Testis (tissue), 3 donors: ENCODE data around the gene FBXO48. TPM values are rescaled to one million over a fixed set of nuclear protein-coding genes. Genes with fewer than 3 reads are reported as not detected.

Source experiments
- DNase-seq: peaks from one replicate; pipeline ENCODE4 v3.0.0-alpha.2; 2019
- H3K27ac ChIP-seq, 2 donors: fragments of 200-600 bp; sonication (generic); one replicate each; pipeline ENCODE4 v1.5.1; 2019
- H3K27me3 ChIP-seq: fragments of 200-600 bp; sonication (generic); one replicate; pipeline ENCODE4 v1.5.1; 2019
- H3K36me3 ChIP-seq: fragments of 200-600 bp; sonication (generic); one replicate; pipeline ENCODE4 v1.5.1; 2017; ENCODE audit warnings: low read depth; ENCODE audit errors: missing control alignments
- H3K4me1 ChIP-seq: fragments of 200-600 bp; sonication (generic); one replicate; pipeline ENCODE4 v1.5.1; 2019
- H3K4me3 ChIP-seq, 2 donors: fragments of 200-600 bp; sonication (generic); one replicate each; pipeline ENCODE4 v1.5.1; 2017 to 2019
- H3K9me3 ChIP-seq: fragments of 200-600 bp; sonication (generic); one replicate; pipeline ENCODE4 v1.5.1; 2017
- POLR2A ChIP-seq: fragments of 450-650 bp; IDR thresholded peaks from one replicate; pipeline ENCODE4 v1.6.1; 2017; ENCODE audit warnings: antibody characterized with exemption, mild to moderate bottlenecking, moderate library complexity
- WGBS, 2 donors: methylation state at CpG; one replicate each; pipeline ENCODE4 v1.1.5; 2018; 5-methylcytosine and 5-hydroxymethylcytosine counted together
- intact Hi-C: fragments of 100-400 bp; cut with DNase I; formaldehyde crosslinking; loops from one replicate; pipeline ENCODE4 v1.15.1; 2023; ENCODE audit warnings: low total_unique reads
- polyA plus RNA-seq: library from polyadenylated mRNA; stranded (reverse); fragments of 350-450 nt; fragmentation: Illumina TruSeq; extraction: RNeasy Lipid Tissue Mini Kit (QIAGEN cat#74804); gene quantifications from one replicate; pipeline ENCODE4 v1.2.3, GENCODE V29; 2014; ENCODE audit warnings: low read depth, low replicate concordance; ENCODE audit not compliant: insufficient read depth
- total RNA-seq, 2 donors: library from RNA; depleted of rRNA; stranded (reverse); fragments of >200 nt; gene quantifications; one replicate each; pipeline ENCODE4 v1.2.3, GENCODE V29; 2016
- TF ChIP-seq, protein P1 (sequence below), 3 experiments: fragments of 450-650 bp in 2 of 3; fragments of 200-600 bp in 1 of 3; sonication (generic) in 1 of 3; IDR thresholded peaks; one replicate each; pipeline ENCODE4 v1.5.1; 2016 to 2019; ENCODE audit warnings: antibody characterized with exemption in 3 of 3, mild to moderate bottlenecking in 2 of 3, moderate library complexity in 1 of 3

The FBXO48 gene
- total and polyA plus RNA-seq, 3 donors from 2014 or later, result 1.2 to 2.4 (median 1.7) TPM

DNA sequence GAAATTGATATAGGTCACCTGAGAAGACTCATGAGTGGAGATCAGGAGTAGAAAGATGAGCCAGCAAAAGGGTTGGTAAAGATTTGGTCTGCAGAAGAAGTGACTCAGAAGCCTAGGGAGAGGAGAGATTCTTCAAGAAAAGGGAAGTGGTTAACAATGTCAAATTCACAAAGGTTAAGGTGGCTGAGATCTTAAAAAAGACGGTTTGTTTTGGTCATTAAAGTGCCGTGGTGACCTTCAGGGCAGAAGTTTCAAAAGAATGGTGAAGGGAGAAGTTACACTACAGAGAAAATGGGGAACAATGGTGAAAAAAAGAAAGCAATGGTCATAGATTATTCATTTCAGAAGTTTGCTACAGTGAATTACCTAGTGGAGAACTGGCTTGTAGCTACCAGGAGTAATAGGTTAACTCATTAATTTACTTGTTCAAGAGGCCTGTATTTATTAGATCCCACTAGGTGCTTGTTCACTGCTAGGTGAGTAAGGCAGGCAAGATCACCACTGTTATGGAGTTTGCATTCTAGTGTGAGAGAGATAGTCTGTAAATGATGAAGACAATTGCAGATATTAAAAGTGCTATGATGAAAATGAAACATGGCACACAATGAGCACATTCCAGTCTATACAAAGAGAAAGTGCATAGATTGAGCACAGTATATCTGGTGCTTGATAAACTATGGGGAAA lies 43.0 kb downstream of the FBXO48 start:
- 53 to 55% methylated on average over 2 of the region's 2 CpGs for WGBS, 2 donors
- no peak for TF ChIP-seq POLR2A
- TF ChIP-seq, protein P1, sequence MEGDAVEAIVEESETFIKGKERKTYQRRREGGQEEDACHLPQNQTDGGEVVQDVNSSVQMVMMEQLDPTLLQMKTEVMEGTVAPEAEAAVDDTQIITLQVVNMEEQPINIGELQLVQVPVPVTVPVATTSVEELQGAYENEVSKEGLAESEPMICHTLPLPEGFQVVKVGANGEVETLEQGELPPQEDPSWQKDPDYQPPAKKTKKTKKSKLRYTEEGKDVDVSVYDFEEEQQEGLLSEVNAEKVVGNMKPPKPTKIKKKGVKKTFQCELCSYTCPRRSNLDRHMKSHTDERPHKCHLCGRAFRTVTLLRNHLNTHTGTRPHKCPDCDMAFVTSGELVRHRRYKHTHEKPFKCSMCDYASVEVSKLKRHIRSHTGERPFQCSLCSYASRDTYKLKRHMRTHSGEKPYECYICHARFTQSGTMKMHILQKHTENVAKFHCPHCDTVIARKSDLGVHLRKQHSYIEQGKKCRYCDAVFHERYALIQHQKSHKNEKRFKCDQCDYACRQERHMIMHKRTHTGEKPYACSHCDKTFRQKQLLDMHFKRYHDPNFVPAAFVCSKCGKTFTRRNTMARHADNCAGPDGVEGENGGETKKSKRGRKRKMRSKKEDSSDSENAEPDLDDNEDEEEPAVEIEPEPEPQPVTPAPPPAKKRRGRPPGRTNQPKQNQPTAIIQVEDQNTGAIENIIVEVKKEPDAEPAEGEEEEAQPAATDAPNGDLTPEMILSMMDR (IDR thresholded peaks at IDR 0.05), result no peak
- H3K4me1 ChIP-seq, result peaks cover 9% of the 10 kb centered on the region

DNA sequence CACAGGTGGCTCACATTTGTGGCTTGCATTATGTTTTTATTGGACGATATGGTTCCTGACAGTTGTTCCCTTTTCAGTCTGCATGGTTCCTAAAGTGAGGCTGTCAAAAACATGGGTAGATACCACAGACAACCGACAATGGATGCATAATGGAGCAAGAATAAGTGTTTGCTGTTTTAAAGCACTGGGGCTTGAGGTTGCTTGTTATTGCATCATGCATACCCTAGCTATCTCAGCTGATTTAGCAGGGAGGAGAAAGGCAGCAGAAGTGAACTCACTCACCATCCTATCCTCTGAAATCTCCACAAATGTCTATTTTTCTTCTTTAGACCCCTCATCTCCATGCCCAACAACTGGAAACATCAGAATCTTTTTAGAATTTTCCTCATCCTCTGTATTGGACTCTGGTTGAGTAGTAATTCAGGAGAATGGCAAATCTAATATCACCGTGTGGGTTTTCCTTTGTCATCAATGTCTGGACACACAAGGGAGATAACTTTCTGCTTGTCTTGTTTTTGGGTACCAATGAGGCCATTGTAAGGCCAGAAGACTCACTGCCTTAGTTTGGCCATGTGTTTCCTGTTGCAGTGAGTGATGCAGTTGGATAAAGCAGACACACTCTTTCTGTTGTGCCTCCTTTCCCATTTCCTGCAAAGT lies 46.7 kb downstream of the FBXO48 start:
- Histone ChIP-seq H3K4me3 (no peak overlapping the region), H3K36me3 (no peaks in the 10 kb centered on the region), H3K27ac (no peak overlapping the region), H3K9me3 (no peaks in the 10 kb centered on the region), H3K27me3 (no peaks in the 10 kb centered on the region), H3K4me1 (no peaks in the 10 kb centered on the region)
- WGBS, 2 donors, result 84 to 91% methylated on average over 3 of the region's 3 CpGs
- TF ChIP-seq POLR2A, result no peak
- TF ChIP-seq, protein P1 (IDR thresholded peaks at IDR 0.05), result no peak
- DNase-seq, result no peak
- intact Hi-C loops, result no loop called here

More for the DNA sequence above, 43.0 kb downstream of the FBXO48 start:
- H3K27ac ChIP-seq, result no peak overlapping the region
- DNase-seq, result no peak
- H3K36me3 ChIP-seq, result no peaks in the 10 kb centered on the region
- intact Hi-C loops, result no loop called here
- H3K9me3 ChIP-seq, result no peaks in the 10 kb centered on the region
- no peaks in the 10 kb centered on the region for H3K27me3 ChIP-seq
- H3K4me3 ChIP-seq, result no peak overlapping the region

DNA sequence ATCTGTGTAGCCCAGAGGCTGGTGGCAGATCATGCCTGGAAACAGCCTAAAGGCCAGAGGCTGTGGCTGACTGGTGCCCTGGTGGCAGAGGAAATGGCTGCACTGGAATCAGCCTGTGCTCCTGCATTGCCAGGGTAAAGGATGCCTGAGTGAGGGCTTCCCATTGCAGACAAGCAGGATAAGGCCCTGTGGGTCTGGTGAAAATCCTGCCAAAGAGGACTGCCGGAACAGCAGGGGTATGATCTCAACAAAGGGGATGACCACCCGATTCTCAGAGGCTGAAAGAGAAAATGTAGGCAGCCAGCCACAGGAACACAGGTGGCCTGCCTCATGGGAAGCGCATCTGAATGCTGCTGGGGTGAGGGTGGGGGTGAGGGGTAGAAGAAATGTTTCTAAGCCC lies 48.2 kb downstream of the FBXO48 start:
- TF ChIP-seq, protein P1 (IDR thresholded peaks at IDR 0.05), result no peak
- TF ChIP-seq POLR2A, result no peak

DNA sequence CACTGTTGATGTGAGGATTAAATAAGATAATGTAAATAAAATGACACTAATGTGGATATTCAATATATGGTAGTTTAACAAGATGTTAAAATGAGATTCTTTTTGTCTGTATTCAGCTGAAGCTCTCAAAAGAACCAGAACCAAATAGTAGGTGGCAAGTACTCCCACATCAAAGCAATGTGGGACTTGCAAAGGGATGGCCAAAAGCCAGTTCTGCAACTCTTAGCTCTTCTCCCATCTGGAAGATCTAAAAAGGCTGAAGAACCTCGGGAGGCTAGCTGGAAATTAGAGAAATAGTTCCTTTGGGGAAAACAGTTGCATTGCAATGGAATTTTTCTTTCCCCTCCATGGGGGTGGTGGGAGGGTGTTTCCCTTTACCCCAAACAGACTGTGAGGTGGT lies 48.7 kb downstream of the FBXO48 start:
- TF ChIP-seq, protein P1 (IDR thresholded peaks at IDR 0.05), result no peak
- no peak for TF ChIP-seq POLR2A
- no peaks in the 10 kb centered on the region for H3K27me3 ChIP-seq
- no peaks in the 10 kb centered on the region for H3K36me3 ChIP-seq
- no peaks in the 10 kb centered on the region for H3K4me1 ChIP-seq
- DNase-seq, result no peak
- no peak overlapping the region for H3K27ac ChIP-seq
- WGBS, 2 donors, result 58 to 61% methylated on average over 1 of the region's 1 CpG
- H3K9me3 ChIP-seq, result no peaks in the 10 kb centered on the region
- H3K4me3 ChIP-seq, result no peak overlapping the region
- intact Hi-C loops, result no loop called here

More for the DNA sequence above, 48.2 kb downstream of the FBXO48 start:
- Histone ChIP-seq H3K27ac (no peak overlapping the region), H3K4me1 (no peaks in the 10 kb centered on the region), H3K36me3 (no peaks in the 10 kb centered on the region), H3K4me3 (no peak overlapping the region), H3K27me3 (no peaks in the 10 kb centered on the region), H3K9me3 (no peaks in the 10 kb centered on the region)
- 79 to 100% methylated on average over 3 of the region's 3 CpGs for WGBS, 2 donors
- intact Hi-C loops, result no loop called here
- DNase-seq, result no peak
